IPS DF 19.7 (cell line): ENCODE measurements around the gene DYSF.

Experiments
- DNase-seq: peaks from one replicate; pipeline ENCODE4 v3.0.0-alpha.2; 2013; ENCODE audit warnings: low read depth, low spot score

Gene DYSF

DNA sequence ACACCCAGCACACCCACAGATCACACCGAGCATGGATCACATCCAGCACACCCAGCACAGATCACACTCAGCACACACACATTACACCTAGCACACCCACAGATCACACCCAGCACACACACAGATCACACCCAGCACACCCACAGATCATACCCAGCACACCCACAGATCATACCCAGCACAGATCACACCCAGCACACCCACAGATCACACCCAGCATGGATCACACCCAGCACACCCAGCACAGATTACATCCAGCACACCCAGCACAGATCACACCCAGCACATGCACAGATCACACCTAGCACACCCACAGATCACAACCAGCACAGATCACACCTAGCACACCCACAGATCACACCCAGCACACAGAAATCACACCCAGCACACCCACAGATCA, 118.6 kb downstream of the DYSF start:
- no peak for DNase-seq

DNA sequence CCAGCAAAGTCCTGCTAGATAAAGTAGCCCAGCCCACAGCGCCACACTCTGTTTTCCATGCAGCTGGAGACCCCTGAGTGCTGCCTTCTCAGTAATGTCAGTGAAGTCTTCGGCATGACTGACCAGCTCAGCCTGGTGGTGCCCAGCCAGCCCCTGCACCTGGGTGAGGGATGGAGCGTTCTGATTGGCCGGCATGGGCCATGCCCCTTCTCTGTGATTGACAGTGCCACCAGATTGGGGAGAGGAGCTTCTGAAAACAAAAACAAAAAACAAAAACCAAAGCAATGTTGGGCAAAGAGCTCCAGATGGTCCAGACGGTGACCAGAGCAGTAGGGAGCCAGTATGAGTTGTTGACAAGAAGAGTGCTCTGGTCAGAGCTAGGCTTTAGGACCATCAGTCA, 122.6 kb downstream of the DYSF start:
- no peak for DNase-seq

DNA sequence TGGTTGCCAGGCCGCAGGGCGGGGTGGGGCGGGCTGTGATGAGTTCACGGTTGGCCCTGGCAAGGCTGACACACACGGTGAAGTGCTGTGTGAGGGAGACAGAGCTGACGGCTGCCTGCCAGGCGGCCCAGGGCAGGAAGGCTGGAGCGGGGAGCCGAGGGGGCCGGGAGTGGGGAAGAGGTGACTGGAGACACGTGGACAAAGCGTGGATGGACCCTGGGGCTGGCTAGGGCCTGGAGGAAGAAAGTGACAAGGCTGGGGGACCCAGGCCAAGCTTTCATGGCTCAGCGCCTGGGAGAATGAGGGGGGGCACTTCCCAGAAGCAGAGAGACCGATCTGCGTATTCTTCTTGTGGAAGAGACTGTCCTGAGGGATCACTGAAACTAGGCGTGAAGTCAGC, 123.2 kb downstream of the DYSF start:
- no peak for DNase-seq

DNA sequence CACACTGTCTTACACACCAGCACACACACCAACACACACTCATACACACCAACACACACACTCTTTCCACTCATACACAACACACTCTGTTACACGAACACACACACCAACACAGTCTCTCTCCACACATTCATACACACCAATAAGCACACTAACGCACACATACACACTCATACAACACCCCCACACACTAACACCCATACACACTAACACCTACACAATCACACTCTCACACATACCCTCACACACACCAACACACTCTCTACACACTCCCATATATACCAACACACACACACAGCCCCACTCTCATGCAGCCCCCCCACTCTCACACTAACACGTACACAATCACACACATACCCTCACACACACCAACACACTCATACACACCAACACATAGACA, 123.8 kb downstream of the DYSF start:
- DNase-seq, result no peak

DNA sequence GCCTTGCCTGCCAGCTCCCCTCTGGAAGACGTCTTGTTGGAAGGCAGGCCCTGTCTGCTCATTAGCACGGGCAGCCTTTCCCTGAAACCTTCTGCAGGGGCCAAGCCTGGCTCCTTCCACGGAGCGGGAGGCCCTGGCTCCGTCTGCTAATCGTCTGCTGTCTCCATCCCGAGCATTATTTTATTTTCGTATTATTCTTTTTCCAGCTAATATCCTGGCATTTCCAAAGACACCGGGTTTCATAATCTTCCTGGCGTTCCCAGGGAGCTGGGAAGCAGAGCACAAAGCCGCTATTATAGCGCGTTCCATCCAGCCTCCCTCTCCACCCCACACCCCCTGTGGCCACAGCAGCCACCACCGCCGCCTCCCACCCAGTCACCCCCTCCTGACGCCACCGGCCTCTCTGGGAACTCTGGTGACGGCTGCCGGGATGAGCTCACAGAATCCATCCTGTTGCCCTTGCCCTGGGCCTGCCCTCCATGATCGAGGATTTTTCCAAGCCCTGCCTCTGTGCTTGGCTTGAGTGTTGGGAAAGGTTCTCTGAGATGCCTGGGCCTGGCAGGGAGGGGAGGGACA, 125.5 kb downstream of the DYSF start:
- DNase-seq, result no peak

DNA sequence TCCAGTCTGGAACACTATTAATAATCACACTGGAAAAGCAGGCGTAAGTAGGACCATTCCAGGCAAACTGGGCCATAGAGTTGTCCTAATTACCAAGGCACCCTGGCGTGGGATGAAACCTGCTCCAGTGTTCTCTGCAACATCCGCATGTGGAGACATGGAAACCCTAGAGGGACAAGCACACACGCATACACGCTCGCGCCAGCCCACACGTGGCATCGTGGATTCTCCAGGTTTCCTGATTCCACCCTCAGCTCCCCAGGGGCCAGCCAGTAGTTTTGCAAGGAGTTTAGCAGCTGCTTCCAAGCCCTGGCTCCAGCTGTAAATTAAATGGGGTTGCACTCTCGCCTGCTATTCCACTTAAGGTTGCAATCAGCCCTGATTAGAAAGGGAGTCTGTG, 127.7 kb downstream of the DYSF start:
- DNase-seq, result no peak

DNA sequence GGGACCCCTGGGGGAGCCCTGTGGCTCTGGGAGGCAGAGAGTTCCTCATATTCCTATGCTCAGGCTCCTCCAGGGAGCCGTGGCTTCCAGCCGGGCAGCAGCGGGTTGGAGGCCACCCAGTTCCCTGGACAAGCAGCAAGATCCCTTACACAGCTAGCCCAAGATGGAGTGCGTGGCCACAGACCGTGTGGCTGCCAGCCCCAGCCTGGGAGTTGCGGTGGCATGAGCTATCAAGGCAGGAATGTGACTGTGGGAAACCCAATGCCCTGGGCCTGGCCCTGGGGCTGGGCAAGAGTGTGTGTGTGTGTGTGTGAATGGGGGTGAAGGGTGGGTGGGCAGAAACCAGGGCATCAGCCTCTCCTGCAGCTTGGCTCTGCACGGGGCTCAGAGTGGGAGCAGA, 130.5 kb downstream of the DYSF start:
- DNase-seq, result no peak

DNA sequence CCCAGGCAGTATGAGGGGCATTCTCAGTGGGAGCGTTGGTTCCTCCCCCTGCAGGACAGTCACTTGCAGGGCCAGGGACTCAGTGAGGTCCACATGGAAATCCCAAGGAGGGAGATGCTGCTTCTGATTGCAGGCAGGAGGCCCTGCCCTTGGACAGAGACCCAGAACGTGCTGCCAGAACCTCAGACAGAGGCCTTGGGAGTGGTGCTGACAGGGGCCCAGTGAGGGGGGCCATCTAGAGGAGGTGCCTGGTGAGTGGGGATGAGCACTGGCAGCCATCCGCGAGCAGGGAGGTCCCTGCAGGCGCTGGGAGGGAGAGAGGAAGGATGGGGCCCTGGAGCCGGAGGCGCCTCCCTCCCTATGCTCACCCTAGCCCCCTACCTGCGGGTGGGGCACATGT, 133.1 kb downstream of the DYSF start:
- DNase-seq, result no peak

DNA sequence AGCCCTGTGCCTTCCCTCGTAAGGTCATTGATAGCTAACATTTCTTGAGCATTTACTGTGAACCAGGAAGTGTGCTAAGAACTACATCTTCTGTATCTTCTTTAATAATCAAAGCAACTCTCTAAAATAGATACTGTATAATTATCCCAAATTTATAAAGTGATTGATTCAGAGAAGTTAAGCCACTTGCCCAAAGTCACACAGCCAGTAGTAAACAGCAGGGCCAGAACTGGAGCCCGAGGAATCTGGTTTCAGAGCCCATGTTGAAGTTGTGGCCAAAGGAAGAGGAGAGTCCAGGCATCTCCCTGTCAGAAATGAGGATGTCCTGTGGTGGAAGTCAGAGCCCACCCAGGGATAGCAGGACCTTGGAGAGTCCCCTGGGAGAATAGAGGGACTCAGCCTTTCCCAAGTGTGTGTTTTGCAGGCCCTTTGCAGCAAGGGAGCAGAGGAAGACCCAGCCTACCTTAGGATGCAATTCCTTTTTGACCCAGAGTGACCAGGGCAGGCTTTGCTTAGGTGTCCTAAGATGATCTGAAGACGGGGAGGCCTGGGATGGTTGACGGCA, 134.2 kb downstream of the DYSF start:
- DNase-seq, result no peak

DNA sequence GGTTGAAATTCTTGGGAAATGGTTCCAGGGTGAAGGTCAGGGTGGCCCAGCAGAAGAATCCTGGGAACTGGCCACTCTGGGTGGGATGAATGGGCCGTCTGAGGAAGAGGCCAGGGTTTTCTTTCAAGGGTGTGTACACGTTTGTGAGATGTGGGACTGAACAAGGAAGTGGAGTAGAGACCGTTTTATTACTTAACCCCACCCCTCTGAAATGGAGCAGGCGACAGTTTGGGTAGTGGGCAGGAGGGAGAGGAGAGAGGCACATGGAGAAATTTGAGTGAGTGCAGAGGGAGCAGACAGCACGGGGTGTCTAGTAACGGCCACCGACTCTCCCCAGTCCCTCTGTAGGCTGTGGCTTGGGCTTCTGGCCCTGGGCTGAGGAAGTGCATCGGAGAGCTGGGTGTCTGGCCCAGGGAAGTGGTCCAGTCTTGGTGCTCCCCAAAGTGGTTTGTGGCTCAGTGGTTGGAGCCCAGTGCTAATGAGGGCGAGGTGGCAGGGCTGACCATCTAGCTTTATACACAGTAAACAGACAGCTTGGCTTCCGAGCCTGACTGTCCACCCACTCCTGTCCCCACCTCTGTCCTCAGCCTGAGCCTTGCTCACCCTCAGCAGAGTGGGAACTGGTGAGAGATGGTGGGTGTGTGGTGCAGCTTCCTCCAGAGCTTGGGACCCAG, 135.3 kb downstream of the DYSF start:
- DNase-seq, result no peak

DNA sequence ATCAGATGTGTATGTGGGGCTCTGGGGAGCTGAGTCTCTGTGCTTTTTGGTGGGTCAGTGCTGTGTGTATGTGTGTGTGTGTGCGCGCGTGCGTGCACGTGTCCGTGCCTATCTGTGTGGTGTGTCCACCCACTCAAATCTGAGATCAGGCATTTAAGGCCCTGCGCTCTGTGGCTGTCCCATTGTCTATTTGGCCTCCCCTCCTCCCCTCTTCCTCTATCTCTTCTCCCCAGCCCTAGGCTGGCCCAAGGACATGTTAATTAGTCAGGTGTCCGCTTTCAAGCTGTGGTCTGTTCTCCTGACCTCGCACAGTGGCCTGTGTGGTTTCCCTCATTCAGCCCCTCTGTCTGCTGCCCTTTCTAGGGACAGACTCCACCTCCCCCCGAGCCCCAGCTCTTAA, 136.4 kb downstream of the DYSF start:
- no peak for DNase-seq

DNA sequence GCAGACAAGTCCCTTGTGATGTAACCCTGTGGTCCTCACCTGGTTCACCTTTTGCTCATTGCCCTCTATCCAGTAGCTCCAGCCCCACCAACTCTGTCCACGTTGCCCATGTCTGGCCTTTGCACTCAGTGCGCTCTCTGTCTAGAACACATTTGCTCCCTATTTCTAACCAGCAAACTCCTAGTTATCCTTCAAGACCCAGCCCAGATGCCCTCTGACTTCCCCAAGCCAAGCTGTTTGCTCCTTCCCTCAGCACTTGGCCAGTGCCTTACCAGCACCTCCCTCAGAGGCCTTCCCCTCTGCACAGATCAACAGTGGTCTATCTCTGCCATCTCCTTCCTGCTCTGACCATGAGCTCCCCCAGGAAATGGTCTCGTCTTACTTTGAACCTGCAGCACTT, 137.7 kb downstream of the DYSF start:
- no peak for DNase-seq

DNA sequence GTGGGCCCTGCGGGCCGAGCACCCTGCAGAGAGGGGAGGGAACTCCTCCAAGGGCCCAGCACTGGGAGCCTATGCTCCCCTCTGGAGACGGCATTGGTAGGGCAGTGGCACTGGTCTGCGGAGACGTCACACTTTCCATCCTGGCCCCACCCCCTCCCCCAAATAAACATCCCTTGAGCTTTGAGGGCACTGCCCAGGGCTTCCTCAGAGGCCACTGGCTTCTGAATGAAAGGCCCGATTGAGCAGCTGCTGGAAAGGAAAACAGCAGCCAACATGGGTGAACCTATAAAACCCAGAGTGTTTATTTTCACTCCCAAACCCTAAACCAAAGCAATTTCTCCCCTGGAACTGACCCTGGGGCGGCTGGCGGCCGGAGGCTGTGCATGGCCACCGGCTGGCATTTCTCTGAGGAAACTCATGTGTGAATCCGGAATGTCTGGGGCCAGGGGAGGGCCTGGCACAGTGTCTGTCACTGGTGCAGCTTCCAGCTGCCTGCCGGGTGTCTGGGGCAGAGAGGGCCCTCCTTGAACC, 138.9 kb downstream of the DYSF start:
- no peak for DNase-seq

DNA sequence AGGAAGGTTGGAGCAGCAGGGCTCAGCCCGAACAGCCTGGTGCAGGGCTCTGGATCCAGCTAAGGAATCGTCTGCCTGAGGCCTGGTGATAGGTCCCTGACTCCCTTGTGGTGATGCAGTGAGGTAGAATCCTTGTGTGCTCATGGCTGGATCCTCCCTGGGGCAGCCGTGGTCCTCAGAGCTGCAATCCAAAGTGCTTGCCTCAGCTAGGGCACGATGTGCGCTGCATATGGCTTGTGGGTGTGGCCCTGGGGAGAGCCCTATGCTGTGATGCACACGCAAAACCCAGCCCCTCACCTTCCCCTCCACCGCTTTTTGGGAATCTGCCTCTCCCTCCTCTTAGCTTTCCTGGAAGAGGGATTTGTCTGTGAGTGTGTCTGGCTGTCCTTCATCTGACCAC, 142.2 kb downstream of the DYSF start:
- DNase-seq, result no peak

DNA sequence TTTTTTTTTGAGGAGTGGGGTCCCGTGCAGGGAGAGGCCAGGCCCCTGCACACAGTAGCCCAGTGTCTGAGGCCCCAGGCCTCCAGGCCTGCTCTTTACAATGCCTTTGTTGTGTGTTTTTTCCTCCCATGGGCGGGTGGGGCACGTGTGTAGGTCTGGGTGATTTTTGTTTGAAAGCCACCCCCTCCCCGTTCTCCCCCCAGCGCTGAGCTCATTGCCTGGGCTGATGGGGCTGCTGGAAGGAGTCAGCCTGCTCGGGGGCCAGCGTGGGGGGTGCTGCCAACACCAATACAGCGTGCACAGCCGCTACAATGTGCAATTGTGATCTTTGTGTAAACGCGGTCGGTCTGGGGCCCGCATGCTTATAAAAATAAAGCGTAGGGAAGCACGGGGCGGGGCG, 142.7 kb downstream of the DYSF start:
- no peak for DNase-seq

DNA sequence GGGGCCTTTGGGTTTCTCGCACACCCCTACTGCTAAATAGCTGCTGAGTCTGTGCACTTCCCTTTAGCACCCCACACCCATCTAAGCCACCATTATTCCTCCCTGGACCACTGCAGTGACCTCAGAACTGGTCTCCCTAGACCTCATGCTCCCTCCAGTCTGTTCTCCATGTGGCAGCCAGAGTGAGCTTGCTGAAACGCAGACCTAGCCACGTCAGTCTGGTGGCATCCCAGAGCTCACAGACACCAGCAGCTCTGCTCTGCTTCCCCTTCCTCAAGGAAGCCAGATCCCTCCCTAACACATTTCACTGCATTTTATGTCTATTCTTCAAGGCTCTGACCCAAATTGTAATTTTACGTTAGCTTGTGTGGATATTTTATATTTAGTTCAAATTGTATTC, 144.4 kb downstream of the DYSF start:
- DNase-seq, result no peak

DNA sequence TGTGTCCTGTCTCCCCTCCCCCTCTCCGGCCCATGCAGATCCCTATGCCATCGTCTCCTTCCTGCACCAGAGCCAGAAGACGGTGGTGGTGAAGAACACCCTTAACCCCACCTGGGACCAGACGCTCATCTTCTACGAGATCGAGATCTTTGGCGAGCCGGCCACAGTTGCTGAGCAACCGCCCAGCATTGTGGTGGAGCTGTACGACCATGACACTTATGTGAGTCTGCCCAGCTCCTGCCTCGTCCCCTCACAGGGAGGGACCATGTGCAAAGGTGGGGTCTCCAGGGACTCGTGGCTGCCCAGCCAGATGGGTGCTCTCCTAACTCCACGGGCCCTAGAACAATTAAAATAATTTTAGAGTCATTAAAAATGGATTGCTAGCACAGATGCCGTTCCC, 145.2 kb downstream of the DYSF start:
- DNase-seq, result no peak

DNA sequence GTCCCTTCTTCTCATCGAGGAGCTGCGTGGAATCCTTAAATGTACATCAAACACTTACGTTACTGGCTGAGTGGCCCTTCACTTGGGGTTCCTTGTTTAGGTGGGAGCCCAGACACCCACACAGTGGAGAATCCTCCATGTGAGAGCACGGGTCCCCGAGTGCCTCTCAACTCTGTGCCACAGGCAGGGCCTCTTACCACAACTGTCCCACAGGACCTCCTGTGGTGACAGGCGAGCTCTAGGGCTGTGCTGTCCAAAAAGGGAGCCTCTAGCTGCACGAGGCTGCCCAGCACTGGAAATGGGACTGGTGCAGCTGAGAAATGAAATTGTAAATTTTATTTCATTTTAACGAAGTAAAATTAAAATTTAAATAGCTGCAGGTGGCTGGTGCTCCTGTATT, 145.7 kb downstream of the DYSF start:
- DNase-seq, result no peak

DNA sequence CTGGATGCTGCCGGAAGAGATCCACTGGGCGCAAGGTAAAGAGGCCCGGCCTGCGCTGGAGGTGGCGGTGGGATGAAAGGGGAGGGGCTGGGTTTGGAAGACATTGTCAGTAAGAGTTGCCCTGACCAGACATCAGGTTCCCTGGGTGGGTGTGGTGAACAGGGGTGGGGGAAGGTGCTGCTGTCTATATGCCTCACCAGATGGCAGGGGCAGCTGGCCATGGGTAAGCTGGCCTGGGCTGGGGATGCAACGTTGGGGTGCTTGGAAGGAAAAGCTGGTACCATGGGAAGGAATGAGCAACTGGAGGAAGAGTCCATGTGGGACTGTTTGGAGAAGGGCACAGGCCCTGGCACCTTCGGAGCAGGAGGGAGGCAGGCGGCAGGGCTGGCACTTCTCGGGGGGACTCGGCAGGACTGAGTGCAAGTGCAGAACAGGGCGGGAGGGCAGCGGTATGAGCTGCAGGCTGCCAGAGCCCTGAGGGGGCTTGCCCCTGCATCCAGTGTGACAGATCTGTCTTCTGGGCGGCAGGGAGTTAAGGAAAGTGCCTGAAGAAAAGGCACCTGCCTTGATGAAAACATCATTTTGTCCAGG, 146.4 kb downstream of the DYSF start:
- no peak for DNase-seq

DNA sequence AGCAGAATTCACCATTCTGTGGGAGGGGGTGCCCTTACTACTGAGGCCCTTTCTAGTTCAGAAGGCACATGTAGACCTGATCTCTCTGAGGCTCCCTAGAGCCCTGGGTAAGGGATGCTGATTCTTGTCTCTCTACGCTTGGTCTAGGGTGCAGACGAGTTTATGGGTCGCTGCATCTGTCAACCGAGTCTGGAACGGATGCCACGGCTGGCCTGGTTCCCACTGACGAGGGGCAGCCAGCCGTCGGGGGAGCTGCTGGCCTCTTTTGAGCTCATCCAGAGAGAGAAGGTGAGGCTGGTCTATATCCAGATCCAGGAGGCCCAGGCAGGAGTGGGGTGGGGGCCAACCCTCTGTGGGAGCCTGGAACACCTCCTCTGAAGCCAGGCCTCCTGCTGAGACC, 147.2 kb downstream of the DYSF start:
- no peak for DNase-seq

DNA sequence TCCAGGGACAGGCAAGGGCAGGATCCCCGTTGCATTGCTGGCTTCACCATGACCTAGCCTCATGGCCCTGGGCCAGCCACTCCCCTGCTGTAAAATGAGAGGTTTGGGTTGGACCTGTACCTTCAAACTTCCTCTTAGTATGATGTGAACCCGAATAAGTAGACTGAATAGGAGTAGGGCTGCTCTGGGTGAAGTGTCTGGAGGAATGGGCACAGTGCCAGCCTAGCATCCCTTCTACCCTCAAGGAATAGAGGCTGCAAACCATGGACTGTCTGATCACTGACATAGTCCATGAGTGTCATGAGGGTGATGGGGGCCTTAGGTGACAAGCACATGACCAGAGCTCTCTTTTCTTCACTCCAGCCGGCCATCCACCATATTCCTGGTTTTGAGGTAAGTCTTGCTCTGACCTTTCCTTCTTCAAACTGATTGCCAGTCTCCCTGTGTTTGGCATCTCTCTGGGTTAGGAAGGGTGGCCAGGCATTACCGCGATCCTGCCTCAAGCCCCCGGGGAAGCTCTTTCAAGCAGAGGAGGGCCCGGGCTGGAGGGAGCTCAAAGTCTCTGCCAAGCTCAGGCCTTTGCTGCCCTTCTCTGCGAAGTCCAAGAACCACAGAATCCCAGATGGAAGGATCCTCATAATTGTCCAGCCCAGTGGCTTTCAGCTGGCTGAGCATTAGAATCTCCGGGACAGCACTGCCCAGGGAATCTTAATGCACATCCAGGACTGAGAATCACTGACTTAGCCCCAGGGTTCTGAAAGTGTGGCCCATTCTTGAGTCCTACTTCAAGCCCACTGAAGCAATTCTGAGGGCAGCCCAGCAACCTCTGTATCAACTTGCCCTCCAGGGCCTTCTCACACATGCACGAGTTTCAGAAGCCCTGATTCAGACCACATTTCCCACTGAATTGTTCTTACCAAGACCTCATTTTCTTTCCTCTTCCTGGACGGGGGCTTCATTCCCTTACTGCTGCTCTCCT, 148.1 kb downstream of the DYSF start:
- no peak for DNase-seq

DNA sequence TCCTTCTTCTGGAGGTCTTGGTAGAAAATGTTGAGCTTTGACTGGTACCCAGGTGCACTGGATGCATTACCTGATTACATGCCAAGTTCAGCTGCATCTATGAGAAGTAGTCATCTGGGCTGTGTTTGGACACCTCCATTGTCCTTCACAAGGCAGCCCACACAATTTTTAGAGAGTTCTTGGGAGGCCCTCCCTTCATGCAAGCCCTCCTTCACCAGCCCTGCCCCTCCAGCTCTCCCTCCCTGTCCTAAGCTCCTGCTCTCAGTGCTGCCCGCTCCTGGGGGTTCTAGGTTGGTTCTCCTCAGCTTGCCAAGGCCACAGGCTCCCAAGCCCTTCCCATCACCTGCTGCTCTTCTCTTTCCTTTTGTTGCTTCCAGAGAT, 148.7 kb downstream of the DYSF start:
- DNase-seq, result no peak
